AML-193 (cell line): ENCODE measurements around the gene SMYD2.

ENCODE experiments used
- DNase-seq, 2 experiments: peaks; one replicate each; lab custom pipeline; 2025; lab: John Stamatoyannopoulos, UW

The SMYD2 gene

DNA sequence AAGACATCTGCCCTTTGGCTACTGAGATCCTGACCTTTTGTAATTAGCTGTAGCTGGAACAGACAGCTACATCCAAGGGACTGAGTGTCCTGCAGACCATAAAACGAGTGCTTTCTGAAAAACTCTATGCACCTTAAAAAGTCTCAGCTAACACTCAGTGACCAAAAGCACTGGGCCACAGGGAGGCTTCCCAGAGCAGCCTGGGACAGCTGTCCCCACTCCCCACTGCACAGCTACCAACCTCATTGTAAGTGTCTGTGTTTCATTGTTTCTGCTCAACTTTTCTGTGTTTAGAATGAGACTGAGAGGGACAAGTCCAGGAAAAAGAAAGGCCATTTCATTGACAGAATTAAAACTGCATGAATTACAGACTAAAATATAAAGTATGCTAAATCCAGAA lies 80.7 kb downstream of the SMYD2 start:
- DNase-seq: no peak

- DNase-seq: no peak
These were observed 81.4 kb downstream of the SMYD2 start for GRCh38 chr1:214362188-214362882.

DNA sequence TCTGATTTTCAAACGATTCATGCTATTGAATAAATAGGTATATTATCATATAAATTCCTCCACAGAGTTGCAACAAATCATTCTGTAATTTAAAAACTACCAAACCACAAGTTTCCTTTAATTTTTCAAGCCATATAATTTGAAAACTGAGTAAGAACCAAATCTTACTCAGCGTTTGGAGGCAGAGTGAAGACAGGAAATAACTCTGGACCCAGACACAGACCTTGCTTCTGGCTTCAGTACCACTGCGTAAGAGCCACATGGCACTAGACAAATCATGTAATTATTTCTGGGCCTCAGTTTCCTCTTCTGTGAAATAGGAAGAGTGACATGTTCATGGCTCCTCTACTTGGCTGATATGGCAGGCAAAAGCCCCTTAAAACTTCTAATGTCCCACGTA lies 82.4 kb downstream of the SMYD2 start:
- DNase-seq: no peak

DNA sequence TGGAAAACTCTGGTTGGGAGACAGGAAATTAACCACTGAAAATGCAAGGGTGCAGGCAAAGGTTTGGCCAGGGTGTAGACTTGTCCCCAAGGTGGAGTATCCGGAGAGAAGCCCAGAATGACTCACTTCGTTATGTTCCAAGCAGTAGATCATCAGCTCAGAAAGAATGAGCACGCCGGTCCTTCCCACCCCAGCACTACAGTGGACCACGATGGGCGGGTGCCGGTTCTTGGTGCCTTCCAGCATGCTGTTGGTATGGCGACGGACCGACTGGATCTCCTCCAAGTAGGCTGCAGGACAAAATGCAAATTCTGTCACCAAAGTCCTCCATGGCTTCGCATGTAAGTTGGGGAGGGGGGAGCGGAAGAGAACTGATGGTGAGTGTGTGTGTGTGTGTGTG lies 83.4 kb downstream of the SMYD2 start:
- DNase-seq: no peak

DNA sequence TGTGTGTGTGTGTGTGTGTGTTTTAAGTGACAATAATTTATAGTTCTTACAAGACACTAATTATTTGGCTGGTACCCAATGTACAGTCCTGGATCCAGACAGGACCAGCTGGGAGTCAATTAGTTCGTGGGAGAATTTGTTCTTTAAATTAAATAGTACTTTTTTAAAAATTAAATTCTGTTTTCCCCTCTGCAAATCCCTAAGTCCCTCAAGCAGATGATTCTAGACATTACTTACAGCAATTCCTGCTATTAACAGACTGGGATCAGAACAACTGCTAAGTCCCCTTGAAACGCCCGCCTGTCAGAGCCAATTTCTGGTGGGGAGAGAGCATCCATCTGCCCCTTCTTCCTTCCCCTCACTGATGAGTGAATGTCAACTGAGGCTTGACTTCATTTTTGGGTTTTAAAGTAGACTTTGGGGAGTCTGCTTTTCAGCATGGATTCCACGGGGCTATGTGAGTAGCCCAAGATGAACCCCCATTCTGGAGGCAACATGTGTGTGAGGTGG lies 83.9 kb downstream of the SMYD2 start:
- no peak for DNase-seq

DNA sequence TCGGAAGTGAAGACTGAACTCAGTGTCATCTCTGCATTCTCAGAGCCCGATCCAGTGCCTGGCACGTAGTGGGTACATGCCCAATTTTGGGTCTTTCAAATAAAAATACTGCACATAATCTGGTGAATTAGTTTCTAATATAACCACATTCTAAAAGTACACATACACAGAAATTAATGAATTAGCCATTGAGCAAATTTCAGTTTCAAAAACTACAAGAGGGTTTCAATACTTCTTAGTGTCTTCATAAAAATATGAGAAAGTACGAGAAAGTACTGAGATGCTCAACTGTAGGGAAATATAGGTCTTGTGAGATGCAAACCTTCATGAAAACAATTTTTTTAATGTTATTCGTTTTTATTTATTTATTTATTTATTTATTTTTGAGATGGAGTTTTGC lies 86.9 kb downstream of the SMYD2 start:
- no peak for DNase-seq

DNA sequence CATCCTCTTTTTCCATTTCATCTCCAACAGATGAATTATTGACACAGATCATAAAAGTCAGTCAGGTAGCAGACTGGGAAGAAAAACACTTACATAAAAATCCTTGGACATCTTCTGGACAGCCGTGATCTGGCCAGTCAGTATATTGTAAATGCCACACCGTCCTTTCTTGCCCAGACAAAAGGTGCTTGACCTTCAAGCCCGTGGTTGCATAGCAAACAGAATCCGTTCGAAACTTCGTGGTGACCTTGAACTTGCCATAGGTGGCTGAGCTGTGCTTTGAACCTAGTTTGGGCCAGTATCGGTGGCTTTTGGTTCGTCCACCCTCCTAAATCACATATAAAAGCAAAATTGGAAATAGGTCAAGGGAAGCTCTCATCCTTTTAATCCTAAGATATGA lies 88.4 kb downstream of the SMYD2 start:
- no peak for DNase-seq

DNA sequence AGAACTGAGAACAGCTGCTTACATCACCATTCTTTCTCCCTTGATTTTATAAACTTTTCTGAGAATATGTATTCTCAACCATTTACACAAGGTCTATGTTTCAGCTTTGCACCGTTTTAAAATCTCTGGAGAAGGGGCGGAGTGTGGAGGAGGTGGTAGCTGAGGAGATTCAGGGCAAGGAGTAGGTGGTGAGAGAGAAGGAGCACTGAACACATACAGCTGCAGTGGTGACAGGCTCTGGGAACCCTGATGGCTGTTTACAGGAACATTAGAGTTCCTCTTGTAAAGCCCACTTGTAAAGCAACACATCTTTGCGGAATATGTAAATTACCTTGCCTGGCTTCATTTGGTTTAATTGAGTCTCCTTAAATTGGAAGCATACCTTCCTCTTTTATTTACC lies 89.7 kb downstream of the SMYD2 start:
- no peak for DNase-seq

DNA sequence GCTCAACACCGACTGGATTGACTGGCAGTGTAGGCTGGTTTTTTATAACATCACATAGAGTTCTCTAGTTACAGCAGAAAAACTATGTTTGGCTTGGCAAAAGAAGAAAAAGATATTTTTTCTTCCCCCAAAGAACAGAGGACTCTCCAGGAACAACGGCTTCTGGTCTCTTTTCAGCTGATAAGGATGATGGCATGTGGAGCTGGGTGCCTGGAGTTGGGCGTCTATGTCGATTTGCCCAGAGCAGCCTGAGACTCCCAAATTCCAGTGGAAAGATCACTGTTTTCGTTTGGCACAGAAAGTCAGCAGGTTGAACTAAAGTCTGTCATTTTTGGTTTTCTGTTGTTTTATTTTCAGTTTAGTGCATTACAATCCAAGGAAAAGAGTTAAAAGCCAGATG lies 91.1 kb downstream of the SMYD2 start:
- DNase-seq: no peak

DNA sequence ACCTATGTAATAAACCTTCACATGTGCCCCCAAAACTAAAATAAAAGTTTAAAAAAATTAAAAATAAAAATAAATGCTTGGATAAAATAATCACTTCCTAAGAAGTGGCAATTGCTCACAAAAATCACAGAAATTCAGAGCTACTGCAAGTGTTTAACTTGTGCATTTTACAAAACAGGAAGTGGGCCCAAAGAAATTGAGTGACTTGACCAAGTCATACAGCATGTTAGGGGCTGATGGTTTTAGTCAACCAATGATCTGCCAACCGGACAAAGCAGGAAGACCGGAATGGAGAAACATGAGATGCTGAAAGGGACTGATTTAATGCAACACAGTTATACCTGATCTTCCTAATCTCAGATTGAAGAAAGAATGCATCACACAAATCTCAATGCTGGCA lies 96.5 kb downstream of the SMYD2 start:
- DNase-seq: no peak

DNA sequence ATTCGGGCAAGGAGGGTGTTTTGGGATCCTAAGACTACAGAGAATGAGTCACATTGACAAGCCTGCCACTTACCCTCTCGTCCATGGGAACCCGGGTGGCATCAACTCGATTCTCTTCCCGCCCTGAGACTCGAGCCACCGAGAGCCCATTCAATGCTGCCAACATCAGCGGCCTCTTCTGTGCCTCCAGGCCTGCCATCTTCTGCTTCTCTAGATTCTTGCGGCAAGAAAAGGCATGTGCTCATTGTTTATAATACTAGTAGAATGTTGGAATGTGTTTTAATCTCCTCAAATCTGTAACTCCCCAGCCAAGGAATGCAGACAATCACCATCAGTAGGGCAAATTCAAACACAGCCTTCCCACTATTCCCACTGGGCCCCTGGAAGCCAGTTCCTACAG lies 96.9 kb downstream of the SMYD2 start:
- DNase-seq: no peak

- DNase-seq: no peak
These were observed 97.5 kb downstream of the SMYD2 start for GRCh38 chr1:214378492-214378891.

GRCh38 chr1:214379236-214379970 lies 98.4 kb downstream of the SMYD2 start:
- no peak for DNase-seq

- DNase-seq: no peak
These were observed 99.4 kb downstream of the SMYD2 start for GRCh38 chr1:214380396-214380795.

DNA sequence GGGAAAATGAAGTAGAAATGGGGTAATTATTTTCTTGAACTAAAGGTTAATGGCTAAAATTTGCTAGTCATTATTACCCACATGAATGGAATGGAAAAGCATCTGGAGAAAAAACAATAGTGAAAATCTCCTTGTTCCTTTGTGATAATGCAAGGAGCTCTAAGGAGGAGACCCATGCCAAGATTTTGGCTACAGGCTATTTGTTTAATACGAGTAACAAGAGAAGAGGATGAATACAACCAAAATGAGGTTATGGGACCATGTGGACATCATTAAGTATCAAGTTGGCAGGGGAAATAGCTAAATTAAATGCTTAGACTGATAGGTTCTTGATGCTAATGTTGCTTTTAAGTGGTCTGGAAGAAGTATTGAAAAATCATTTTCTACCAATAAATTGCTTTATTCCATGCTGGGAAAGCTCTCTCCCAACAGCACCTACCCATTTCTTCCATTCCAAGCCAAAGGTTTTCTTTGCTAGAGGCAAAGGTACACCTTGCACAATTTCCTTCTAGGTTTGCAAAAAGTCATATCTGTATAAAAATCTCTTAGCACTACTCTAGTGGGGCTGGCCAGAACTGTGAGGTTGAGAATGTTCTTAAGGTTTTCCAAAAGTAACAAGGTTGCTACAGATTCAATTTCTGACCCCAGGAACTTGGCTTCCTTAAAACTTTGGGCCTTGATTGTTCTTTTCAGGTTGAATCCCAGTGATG lies 100.2 kb downstream of the SMYD2 start:
- no peak for DNase-seq

- DNase-seq: no peak
These were observed 102.7 kb downstream of the SMYD2 start for GRCh38 chr1:214383381-214384372.

- no peak for DNase-seq
These were observed 103.6 kb downstream of the SMYD2 start for GRCh38 chr1:214384373-214385079.

GRCh38 chr1:214385428-214385827 lies 104.5 kb downstream of the SMYD2 start:
- DNase-seq: no peak

DNA sequence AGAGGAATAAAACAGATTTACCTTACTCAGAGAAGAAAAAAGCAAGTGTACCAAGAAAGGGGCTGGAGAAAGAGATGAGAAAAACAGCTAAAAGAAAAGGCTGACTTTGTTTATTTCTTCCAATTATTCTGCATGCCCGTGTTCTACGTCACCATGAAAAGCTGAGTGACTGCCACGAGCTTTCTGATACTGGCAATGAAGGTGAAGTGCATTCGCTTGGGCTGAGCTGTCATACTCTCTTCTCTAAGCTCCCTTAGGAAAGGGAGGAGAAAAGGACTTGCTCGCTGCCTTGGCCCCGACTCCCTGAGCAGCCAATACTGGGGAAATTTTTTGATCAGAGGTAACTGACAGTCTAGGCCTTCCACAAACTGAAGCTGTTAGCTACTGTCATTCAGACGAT lies 105.4 kb downstream of the SMYD2 start:
- DNase-seq: no peak
